Heart right ventricle (tissue), 16 donors: ENCODE results near the gene DCBLD2. TPM values are rescaled to one million over a fixed set of nuclear protein-coding genes. Genes with fewer than 3 reads are reported as not detected.
A peak's percentile ranks its signal among the peaks of the same experiment; 100 is the strongest.

Source experiments
- ATAC-seq, 8 donors: fragments of 200-7000 bp; cut with Tn5 transposase; one replicate each; pipeline ENCODE4 v1.9.1; 2020; ENCODE audit warnings: mild to moderate bottlenecking in 8 of 8, moderate library complexity in 8 of 8, moderate number of reproducible peaks in 1 of 8
- DNase-seq, 2 donors: peaks; one replicate each; pipeline ENCODE4 v3.0.0-alpha.2; 2020
- H3K27ac ChIP-seq, 10 donors: fragments of 200-600 bp; sonication (generic) in 2 of 10; one replicate each; pipeline versions ENCODE4 v1.5.0 to v1.8.0; 2020 to 2022; ENCODE audit warnings: mild to moderate bottlenecking in 3 of 10
- H3K27me3 ChIP-seq, 7 donors: fragments of 200-600 bp; one replicate each; pipeline ENCODE4 v1.8.0; 2021 to 2022; ENCODE audit warnings: mild to moderate bottlenecking in 2 of 7
- H3K36me3 ChIP-seq, 9 donors: fragments of 200-600 bp; sonication (generic) in 1 of 9; one replicate each; pipeline versions ENCODE4 v1.5.0 to v1.8.0; 2020 to 2022; ENCODE audit warnings: mild to moderate bottlenecking in 2 of 9
- H3K4me1 ChIP-seq, 9 donors: fragments of 200-600 bp; sonication (generic) in 1 of 9; one replicate each; pipeline versions ENCODE4 v1.5.0 to v1.8.0; 2020 to 2022; ENCODE audit warnings: mild to moderate bottlenecking in 4 of 9
- H3K4me3 ChIP-seq, 10 donors: fragments of 200-600 bp; sonication (generic) in 2 of 10; one replicate each; pipeline versions ENCODE4 v1.5.0 to v1.8.0; 2020 to 2022; ENCODE audit warnings: mild to moderate bottlenecking in 7 of 10, moderate library complexity in 2 of 10
- H3K9me3 ChIP-seq, 11 donors: fragments of 200-600 bp in 10 of 11; sonication (generic) in 2 of 11; one replicate each; pipeline versions ENCODE4 v1.5.0 to v1.8.0; 2013 to 2022; ENCODE audit warnings: mild to moderate bottlenecking in 2 of 11, control low read depth in 1 of 11, moderate library complexity in 1 of 11
- WGBS, 2 donors: extraction: QIAGEN DNeasy Blood & Tissue Kit; methylation state at CpG; one replicate each; pipeline ENCODE4 v1.1.7; 2013; ENCODE audit warnings: inconsistent platforms in 1 of 2; 5-methylcytosine and 5-hydroxymethylcytosine counted together
- intact Hi-C, 10 donors: fragments of 100-400 bp; cut with DNase I; formaldehyde crosslinking; loops; one replicate each; pipeline versions ENCODE4 v1.11.1 to v1.14.2; 2022
- polyA plus RNA-seq, 2 donors: library from polyadenylated mRNA; stranded (reverse); fragments of 200-250 nt; gene quantifications; one replicate each; pipeline ENCODE4 v1.2.3, GENCODE V29; 2013
- total RNA-seq, 10 donors: library from RNA; stranded (reverse); fragmentation: NEBNext Ultra II Directional in 3 of 10; extraction: Animal tissue kit (Norgen Biotek cat#: 25700) in 3 of 10; gene quantifications; one replicate each; pipeline versions ENCODE4 v1.2.1 to v1.2.4, GENCODE V29; 2021 to 2023
- TF ChIP-seq, protein P1 (sequence below), 9 donors: fragments of 200-600 bp; sonication (generic) in 2 of 9; IDR thresholded peaks; one replicate each; pipeline versions ENCODE4 v1.5.0 to v1.8.0; 2021 to 2022; ENCODE audit warnings: antibody characterized with exemption in 9 of 9, mild to moderate bottlenecking in 5 of 9, moderate library complexity in 1 of 9
- donor health status: Arrhythmogenic right ventricular cardiomyopathy.
- donor health status: ischemic (EF 13 %, LVEDD 7.1; RV severe dilation, severe dysfunction).
- donor health status: healthy with polysubstance abuse.
- donor health status: DM: no; HTN: yes; CAD: no.
- donor health status: DM: no; HTN: no; CAD: no.
- donor health status: ischemic (EF 25% LVEDD 6.9; RV normal size, moderate dysfunction).
- donor health status: ischemic (EF 25% LVEDD 5.7; RV mildly dilated, moderate dysfunction).
- donor health status: healthy.
- donor health status: DM: yes; HTN: yes; CAD: no.
- donor health status: Ischemic cardiomyopathy.
- donor health status: ischemic (EF 35%, LVEDD 5.7; RV mildly dilated, moderate dysfunction).
- donor health status: nonischemic (EF 11% LVEDD 7.7; RV severe dilation, severe dysfunction).
- donor health status: DM: yes; HTN: yes; CAD: no.
- donor health status: PGD.
- donor health status: ischemic (EF 29% LVEDD 5.4; RV normal size, mild dysfunction).
- donor health status: nonischemic (EF 23%, LVEDD 6.1; RV moderate dilation, normal function).

DCBLD2 gene
- total and polyA plus RNA-seq, 12 donors = 11.9 to 97.4 (median 40.5) TPM

DNA sequence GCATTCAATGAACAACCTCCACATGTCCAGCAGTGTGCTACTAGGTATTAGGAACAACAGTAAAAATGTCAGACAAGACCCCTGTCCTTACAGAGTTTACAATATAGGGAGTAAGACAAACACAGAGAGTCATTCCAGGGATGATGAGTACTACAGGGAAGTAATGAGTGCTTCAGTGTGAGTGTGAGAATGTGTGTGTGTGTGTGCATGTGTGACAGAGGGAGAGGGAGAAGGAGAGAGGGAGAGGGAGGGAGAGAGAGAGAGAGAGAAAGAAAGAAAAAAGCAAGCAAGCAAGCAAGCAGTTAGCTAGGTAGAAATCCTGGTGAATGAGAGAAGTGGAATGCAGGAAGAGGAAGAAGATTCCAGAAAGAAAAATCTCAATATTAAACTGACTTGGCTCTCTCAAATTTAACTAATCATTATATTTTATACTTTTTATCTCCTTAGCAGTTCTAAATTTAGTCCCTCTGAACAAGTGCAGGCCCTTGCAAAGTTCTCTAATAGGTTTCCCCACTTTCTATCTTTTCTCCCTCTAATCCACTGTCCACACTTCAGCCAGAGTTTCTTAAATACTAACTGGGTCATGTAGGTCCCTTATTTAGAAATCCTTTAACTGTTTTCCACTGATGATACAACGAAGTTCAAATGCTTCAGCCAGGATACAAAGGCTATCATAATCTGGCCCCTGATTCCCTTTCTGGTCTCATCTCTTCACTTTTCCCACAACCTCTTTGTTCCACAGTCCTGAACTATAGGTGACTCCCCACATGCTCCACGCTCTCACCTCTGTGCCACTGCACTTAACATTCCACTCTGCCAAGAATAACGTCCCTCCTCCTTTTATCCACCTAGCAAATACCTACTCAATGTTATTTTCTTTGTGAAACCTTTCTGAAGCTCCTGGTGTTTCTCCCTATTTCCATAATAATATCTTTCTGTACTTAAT is 10.3 kb downstream of the DCBLD2 start:
- no peak for DNase-seq
- peak in 5 of 8 donors; percentile 24 to 54 (median 48) for ATAC-seq
- intact Hi-C loops = loop anchor here in 1 of 10 donors (5.0 kb wide), 1 partner anchor 74 kb away; no protein-coding TSS in a partner anchor
- no peaks in the 10 kb centered on the region for H3K36me3 ChIP-seq
- H3K27me3 ChIP-seq = no peaks in the 10 kb centered on the region
- peaks cover 4 to 93% (median 71%) of the 10 kb centered on the region in 9 donors for H3K4me1 ChIP-seq
- 31 to 43% methylated on average over 3 of the region's 3 CpGs for WGBS, 2 donors
- H3K27ac ChIP-seq = peak overlapping the region in 3 of 10 donors; percentile 20 to 35 (median 30)
- no peaks in the 10 kb centered on the region for H3K9me3 ChIP-seq
- no peak overlapping the region for H3K4me3 ChIP-seq
- TF ChIP-seq, protein P1, sequence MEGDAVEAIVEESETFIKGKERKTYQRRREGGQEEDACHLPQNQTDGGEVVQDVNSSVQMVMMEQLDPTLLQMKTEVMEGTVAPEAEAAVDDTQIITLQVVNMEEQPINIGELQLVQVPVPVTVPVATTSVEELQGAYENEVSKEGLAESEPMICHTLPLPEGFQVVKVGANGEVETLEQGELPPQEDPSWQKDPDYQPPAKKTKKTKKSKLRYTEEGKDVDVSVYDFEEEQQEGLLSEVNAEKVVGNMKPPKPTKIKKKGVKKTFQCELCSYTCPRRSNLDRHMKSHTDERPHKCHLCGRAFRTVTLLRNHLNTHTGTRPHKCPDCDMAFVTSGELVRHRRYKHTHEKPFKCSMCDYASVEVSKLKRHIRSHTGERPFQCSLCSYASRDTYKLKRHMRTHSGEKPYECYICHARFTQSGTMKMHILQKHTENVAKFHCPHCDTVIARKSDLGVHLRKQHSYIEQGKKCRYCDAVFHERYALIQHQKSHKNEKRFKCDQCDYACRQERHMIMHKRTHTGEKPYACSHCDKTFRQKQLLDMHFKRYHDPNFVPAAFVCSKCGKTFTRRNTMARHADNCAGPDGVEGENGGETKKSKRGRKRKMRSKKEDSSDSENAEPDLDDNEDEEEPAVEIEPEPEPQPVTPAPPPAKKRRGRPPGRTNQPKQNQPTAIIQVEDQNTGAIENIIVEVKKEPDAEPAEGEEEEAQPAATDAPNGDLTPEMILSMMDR (IDR thresholded peaks at IDR 0.05) = no peak

DNA sequence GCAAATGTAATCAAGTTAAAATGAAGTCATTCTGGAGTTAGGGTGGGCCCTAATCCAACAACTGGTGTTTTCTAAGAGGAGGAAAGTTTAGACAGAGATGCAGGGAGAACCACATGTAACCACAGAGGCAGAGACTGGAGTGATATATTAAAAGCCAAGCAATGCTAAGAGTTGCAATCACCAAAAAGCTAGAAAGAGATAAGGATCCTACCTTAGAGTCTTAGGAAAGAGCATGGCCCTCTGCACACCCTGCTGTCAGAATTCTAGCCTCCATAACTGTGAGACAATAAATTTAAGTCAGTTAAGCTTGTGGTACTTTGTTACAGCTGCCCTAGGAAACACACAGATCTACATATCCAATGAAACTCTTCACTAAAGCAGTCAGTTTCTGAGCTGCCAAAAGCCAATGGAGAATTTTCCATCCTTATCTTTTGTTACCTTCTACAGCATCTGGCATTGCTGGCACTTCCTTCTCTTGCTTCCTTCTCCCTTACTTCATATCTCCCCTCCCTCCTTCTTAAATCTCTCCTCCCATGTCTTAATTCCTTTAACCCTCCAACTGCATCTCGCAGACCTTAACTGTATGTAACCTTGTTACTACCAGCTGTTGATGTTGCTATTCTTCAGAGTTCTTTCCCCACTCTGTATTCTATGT is 11.2 kb downstream of the DCBLD2 start:
- no peaks in the 10 kb centered on the region for H3K9me3 ChIP-seq
- no peak for DNase-seq
- intact Hi-C loops = loop anchor here in 1 of 10 donors (5.0 kb wide), 1 partner anchor 73 kb away; no protein-coding TSS in a partner anchor
- ATAC-seq = peak in 1 of 8 donors; percentile 15
- H3K27me3 ChIP-seq = no peaks in the 10 kb centered on the region
- no peak overlapping the region for H3K4me3 ChIP-seq
- WGBS, 2 donors = 54 to 78% methylated on average over 1 of the region's 1 CpG
- TF ChIP-seq, protein P1 (IDR thresholded peaks at IDR 0.05) = no peak
- peaks cover 8 to 98% (median 80%) of the 10 kb centered on the region in 9 donors for H3K4me1 ChIP-seq
- H3K36me3 ChIP-seq = no peaks in the 10 kb centered on the region
- peak overlapping the region in 2 of 10 donors; percentile 27 to 35 for H3K27ac ChIP-seq

DNA sequence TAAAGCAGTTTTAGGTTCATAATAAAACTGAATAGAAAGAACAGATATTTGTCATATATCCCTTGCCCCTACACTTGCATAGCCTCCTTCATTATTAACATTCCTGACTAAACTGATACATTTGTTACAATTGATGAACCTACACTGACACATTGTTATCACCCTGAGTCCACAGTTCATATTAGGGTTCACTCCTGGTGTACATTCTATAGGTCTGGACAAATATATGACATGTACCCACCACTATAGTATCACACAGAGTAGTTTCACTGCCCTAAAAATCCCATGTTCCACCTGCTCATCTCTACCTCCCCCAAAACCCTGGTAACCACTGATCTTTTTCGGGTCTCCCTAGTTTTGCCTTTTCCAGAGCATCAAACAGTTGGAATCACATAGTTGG is 13.8 kb downstream of the DCBLD2 start:
- Histone ChIP-seq H3K27me3 (no peaks in the 10 kb centered on the region), H3K36me3 (no peaks in the 10 kb centered on the region), H3K4me3 (no peak overlapping the region), H3K27ac (no peak overlapping the region), H3K4me1 (peaks cover 8 to 94% (median 80%) of the 10 kb centered on the region in 9 donors), H3K9me3 (peaks cover 0 to 4% (median 0%) of the 10 kb centered on the region in 11 donors)
- TF ChIP-seq, protein P1 (IDR thresholded peaks at IDR 0.05) = no peak
- no peak for DNase-seq
- no peak for ATAC-seq
- WGBS, 2 donors = 95% methylated on average over 1 of the region's 1 CpG
- intact Hi-C loops = no loop called here

DNA sequence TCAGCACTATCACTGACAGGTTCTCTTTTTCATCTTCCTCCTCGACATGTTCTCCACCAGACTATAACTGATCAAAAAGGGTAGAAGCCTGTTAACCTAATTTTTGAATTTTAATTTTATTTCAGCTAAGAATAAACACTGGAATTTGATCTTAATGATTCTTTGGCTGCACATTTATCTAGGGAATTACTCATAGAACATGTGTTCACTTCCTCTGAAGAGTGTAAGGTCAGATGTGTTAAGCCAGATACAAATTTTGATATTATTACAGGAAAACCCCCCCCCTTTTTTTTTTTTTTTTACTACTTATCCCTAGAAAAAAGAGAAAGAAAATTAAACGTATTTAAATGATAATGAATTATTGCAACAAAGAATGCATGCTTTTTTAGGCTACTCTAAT is 15.0 kb downstream of the DCBLD2 start:
- Histone ChIP-seq H3K4me1 (peaks cover 7 to 82% (median 69%) of the 10 kb centered on the region in 9 donors), H3K9me3 (peaks cover 0 to 4% (median 0%) of the 10 kb centered on the region in 11 donors), H3K27ac (peak overlapping the region in 2 of 10 donors; percentile 66 to 77), H3K4me3 (no peak overlapping the region), H3K27me3 (no peaks in the 10 kb centered on the region), H3K36me3 (peaks cover 0 to under 1% (median 0%) of the 10 kb centered on the region in 9 donors)
- ATAC-seq = no peak
- DNase-seq = no peak
- intact Hi-C loops = no loop called here
- TF ChIP-seq, protein P1 (IDR thresholded peaks at IDR 0.05) = no peak
- 40% methylated on average over 2 of the region's 2 CpGs for WGBS, 2 donors
